ENCODE data around the gene TRUB1. TPM values are rescaled to one million over a fixed set of nuclear protein-coding genes. Genes with fewer than 3 reads are reported as not detected.

Gene TRUB1
- total RNA-seq, 6 experiments from 2014 or later: 17.4 to 23.2 (median 22.3) TPM

DNA sequence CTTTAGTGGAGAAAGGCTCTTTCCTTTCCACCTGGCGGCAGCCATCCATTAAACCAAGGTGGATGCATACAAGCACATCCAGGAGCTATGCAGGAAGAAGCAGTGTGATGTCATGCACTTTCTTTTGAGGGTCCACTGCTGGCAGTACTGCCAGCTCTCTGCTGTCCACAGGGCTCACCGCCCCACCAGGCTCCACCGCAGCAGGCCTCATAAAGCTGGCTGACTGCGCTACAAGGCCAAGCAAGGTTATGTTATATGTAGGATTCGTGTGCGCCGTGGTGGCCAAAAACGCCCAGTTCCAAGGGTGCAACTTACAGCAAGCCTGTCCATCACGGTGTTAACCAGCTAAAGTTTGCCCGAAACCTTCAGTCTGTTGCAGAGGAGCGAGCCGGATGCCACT is 37.3 kb upstream of the TRUB1 start:
- no peaks in the 10 kb centered on the region for H3K36me3 Mint-ChIP-seq (ENCODE audit: low read depth)
- peaks cover 6% of the 10 kb centered on the region for H3K27me3 Mint-ChIP-seq (ENCODE audit: insufficient read depth)
- no peak for DNase-seq
- H3K4me1 Mint-ChIP-seq (ENCODE audit: low read depth): peaks cover 22% of the 10 kb centered on the region
- H3K9me3 Mint-ChIP-seq: no peaks in the 10 kb centered on the region
- TF ChIP-seq, protein P1, sequence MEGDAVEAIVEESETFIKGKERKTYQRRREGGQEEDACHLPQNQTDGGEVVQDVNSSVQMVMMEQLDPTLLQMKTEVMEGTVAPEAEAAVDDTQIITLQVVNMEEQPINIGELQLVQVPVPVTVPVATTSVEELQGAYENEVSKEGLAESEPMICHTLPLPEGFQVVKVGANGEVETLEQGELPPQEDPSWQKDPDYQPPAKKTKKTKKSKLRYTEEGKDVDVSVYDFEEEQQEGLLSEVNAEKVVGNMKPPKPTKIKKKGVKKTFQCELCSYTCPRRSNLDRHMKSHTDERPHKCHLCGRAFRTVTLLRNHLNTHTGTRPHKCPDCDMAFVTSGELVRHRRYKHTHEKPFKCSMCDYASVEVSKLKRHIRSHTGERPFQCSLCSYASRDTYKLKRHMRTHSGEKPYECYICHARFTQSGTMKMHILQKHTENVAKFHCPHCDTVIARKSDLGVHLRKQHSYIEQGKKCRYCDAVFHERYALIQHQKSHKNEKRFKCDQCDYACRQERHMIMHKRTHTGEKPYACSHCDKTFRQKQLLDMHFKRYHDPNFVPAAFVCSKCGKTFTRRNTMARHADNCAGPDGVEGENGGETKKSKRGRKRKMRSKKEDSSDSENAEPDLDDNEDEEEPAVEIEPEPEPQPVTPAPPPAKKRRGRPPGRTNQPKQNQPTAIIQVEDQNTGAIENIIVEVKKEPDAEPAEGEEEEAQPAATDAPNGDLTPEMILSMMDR (IDR thresholded peaks at IDR 0.05): no peak
- H3K27ac Mint-ChIP-seq: no peak overlapping the region
- no peak overlapping the region for H3K4me3 Mint-ChIP-seq

DNA sequence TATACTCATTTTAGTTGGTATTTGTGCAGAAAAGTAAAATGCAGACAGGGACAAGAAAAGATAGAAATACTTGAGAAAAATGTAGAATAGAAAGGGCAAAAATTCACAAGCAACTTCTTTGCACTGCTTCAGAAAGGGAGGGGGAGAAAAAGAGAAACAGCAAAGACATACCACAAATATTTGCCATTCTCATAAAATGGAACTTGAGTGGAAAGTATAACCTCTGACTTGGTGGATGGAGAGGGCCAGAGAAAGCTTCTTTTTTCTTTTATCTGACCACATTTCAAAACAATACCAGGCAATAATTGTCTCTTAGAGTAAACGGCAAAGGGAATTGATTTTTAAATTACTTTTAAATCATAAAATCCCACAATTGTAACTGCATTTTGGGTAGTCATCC is 35.8 kb upstream of the TRUB1 start:
- TF ChIP-seq, protein P1 (IDR thresholded peaks at IDR 0.05): no peak
- DNase-seq: peak; percentile 38
- Mint-ChIP-seq H3K27ac (no peak overlapping the region), H3K4me1 (ENCODE audit: low read depth) (peaks cover 23% of the 10 kb centered on the region), H3K36me3 (ENCODE audit: low read depth) (no peaks in the 10 kb centered on the region), H3K9me3 (no peaks in the 10 kb centered on the region), H3K27me3 (ENCODE audit: insufficient read depth) (peaks cover 2% of the 10 kb centered on the region), H3K4me3 (peak overlapping the region; percentile 11; the same call in 1 of the 2 replicates)

DNA sequence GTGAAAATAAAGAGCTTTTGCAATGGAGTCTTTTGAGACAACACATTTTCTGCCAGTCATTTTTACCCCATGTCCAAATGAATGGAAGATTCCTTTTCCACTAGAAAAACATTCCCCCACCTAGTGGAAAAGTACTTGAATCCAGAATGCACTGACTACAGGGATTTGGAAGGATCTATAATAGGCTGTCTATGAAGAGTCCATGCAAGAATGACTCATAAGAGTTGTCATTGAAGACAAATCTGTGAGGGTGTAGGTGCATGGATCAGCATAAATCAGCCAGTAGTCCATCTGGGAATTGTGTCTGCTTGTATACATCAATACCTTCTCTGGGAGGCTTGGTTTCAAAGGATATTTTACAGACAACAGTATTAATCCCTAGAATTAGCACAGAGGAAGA is 32.5 kb upstream of the TRUB1 start:
- H3K27ac Mint-ChIP-seq: no peak overlapping the region
- peak; percentile 37 for DNase-seq
- peaks cover 23% of the 10 kb centered on the region for H3K4me1 Mint-ChIP-seq (ENCODE audit: low read depth)
- TF ChIP-seq, protein P1 (IDR thresholded peaks at IDR 0.05): no peak
- no peak overlapping the region for H3K4me3 Mint-ChIP-seq
- no peaks in the 10 kb centered on the region for H3K36me3 Mint-ChIP-seq (ENCODE audit: low read depth)
- H3K9me3 Mint-ChIP-seq: no peaks in the 10 kb centered on the region
- peaks cover 2% of the 10 kb centered on the region for H3K27me3 Mint-ChIP-seq (ENCODE audit: insufficient read depth)

DNA sequence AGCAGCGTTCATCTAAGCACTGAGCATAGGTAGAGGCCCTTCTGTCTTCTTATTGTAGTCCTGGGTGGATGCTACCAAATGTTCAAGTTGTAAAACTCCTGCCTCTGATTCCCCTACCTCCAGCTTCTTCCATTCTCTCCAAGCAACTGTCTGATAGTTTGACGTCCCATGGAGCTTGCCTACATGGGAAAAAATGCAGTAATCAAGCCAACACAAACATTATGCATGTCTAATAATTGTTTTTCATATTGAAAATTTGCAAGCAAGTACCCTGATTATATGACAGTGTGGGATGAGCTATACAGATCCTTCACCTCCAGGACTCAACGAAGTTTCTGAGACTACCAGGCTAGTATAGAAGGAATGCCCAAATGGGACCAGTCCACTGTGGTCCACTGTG is 31.0 kb upstream of the TRUB1 start:
- no peak for DNase-seq
- Mint-ChIP-seq H3K4me3 (no peak overlapping the region), H3K27me3 (ENCODE audit: insufficient read depth) (peaks cover 2% of the 10 kb centered on the region), H3K27ac (no peak overlapping the region), H3K36me3 (ENCODE audit: low read depth) (no peaks in the 10 kb centered on the region), H3K9me3 (no peaks in the 10 kb centered on the region), H3K4me1 (ENCODE audit: low read depth) (peaks cover 20% of the 10 kb centered on the region)
- TF ChIP-seq, protein P1 (IDR thresholded peaks at IDR 0.05): no peak

DNA sequence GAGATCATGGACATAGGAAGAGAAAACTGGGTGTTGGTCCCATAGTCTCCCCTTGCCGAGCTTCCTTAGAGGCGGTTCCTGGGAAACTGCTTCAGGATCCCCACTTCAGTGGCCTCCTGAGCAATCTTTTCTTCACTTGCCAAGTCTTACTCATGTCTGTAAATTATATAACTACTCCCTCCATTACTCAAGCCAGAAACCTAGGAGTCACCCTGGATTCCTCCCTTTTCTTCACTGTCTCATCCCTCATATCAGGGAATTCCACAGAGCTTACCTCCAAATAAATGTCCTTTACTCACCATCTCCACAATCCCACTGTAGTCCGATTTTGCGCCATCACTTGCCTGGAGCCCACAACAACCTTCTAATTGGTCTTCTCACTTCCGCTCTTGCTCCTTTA is 29.1 kb upstream of the TRUB1 start:
- H3K27me3 Mint-ChIP-seq (ENCODE audit: insufficient read depth): peaks cover 4% of the 10 kb centered on the region
- H3K4me3 Mint-ChIP-seq: no peak overlapping the region
- no peak for DNase-seq
- H3K4me1 Mint-ChIP-seq (ENCODE audit: low read depth): peaks cover 15% of the 10 kb centered on the region
- no peaks in the 10 kb centered on the region for H3K9me3 Mint-ChIP-seq
- no peak overlapping the region for H3K27ac Mint-ChIP-seq
- TF ChIP-seq, protein P1 (IDR thresholded peaks at IDR 0.05): no peak
- H3K36me3 Mint-ChIP-seq (ENCODE audit: low read depth): no peaks in the 10 kb centered on the region
